Coronary artery (tissue), 2 donors: ENCODE measurements around the gene MRPS6.

Experiments
- DNase-seq: peaks from one replicate; pipeline ENCODE4 v3.0.0-alpha.2; 2017; ENCODE audit warnings: low spot score
- H3K27ac ChIP-seq, 2 donors: fragments of 200-600 bp; sonication (generic); one replicate each; pipeline ENCODE4 v1.5.1; 2016 to 2019
- H3K4me3 ChIP-seq: fragments of 200-600 bp; sonication (generic); 2 replicates; pipeline ENCODE4 v1.5.1; 2016; ENCODE audit warnings: mild to moderate bottlenecking, moderate library complexity
- CTCF ChIP-seq: fragments of 200-600 bp; sonication (generic); IDR thresholded peaks from one replicate; pipeline ENCODE4 v1.5.1; 2019; ENCODE audit warnings: antibody characterized with exemption

MRPS6 gene

GRCh38 chr21:34126269-34126668 lies 52.9 kb downstream of the MRPS6 start:
- no peak for TF ChIP-seq CTCF
- Histone ChIP-seq H3K27ac (peak overlapping the region; percentile 43 to 89), H3K4me3 (no peak overlapping the region)
- no peak for DNase-seq

- Histone ChIP-seq H3K27ac (peak overlapping the region; percentile 43 to 89), H3K4me3 (no peak overlapping the region)
- no peak for DNase-seq
- TF ChIP-seq CTCF: no peak
These were observed 53.3 kb downstream of the MRPS6 start for GRCh38 chr21:34126691-34127090.

GRCh38 chr21:34128124-34128523 lies 54.7 kb downstream of the MRPS6 start:
- Histone ChIP-seq H3K4me3 (peak overlapping the region; percentile 6), H3K27ac (peak overlapping the region; percentile 63 to 89)
- no peak for DNase-seq
- TF ChIP-seq CTCF: no peak

- peak overlapping the region; percentile 63 to 89 for H3K27ac ChIP-seq
- no peak for TF ChIP-seq CTCF
- H3K4me3 ChIP-seq: peak overlapping the region; percentile 53
- DNase-seq: no peak
These were observed 55.3 kb downstream of the MRPS6 start for GRCh38 chr21:34128674-34129038.

GRCh38 chr21:34129039-34129891 lies 55.9 kb downstream of the MRPS6 start:
- no peak for DNase-seq
- TF ChIP-seq CTCF: no peak
- H3K4me3 ChIP-seq: peak overlapping the region; percentile 53
- peak overlapping the region; percentile 63 to 89 for H3K27ac ChIP-seq

- Histone ChIP-seq H3K4me3 (peak overlapping the region; percentile 53), H3K27ac (peak overlapping the region; percentile 63 to 89)
- no peak for TF ChIP-seq CTCF
- DNase-seq: no peak
These were observed 56.7 kb downstream of the MRPS6 start for GRCh38 chr21:34129901-34130715.
